Fibroblast of lung (primary cell): Measurements from ENCODE around the gene SMAD2.

Source experiments
- EZH2 ChIP-seq: IDR thresholded peaks from 2 replicates; pipeline ENCODE4 v1.5.1; 2012; ENCODE audit warnings: low read length, control low read depth, mild to moderate bottlenecking; ENCODE audit errors: missing control alignments
- TF ChIP-seq, protein P1 (sequence below), 2 donors: IDR thresholded peaks in 1 of 2; conservative IDR thresholded peaks in 1 of 2; 1 replicate in 1 of 2; 2 replicates in 1 of 2; pipeline ENCODE4 v1.5.1; 2011 to 2012; ENCODE audit warnings: low read length in 2 of 2, control low read depth in 1 of 2, inconsistent platforms in 1 of 2, low read depth in 1 of 2, mild to moderate bottlenecking in 1 of 2

DNA sequence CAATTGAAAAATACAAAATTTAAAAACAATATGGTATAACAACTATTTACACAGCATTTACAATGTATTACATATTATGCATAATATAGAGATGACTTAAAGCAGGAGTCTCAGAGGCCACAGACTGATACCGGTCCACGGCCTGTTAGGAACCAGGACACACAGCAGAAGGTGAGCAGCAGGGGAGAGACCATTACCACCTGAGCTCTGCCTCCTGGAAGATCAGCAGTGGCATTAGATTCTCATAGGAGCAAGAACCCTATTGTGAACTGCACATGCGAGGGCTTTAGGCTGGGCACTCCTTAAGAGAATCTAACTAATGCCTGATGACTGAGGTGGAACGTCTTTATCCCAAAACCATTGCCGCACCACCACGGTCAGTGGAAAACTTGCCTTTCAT, 58.0 kb downstream of the SMAD2 start:
- TF ChIP-seq, protein P1, sequence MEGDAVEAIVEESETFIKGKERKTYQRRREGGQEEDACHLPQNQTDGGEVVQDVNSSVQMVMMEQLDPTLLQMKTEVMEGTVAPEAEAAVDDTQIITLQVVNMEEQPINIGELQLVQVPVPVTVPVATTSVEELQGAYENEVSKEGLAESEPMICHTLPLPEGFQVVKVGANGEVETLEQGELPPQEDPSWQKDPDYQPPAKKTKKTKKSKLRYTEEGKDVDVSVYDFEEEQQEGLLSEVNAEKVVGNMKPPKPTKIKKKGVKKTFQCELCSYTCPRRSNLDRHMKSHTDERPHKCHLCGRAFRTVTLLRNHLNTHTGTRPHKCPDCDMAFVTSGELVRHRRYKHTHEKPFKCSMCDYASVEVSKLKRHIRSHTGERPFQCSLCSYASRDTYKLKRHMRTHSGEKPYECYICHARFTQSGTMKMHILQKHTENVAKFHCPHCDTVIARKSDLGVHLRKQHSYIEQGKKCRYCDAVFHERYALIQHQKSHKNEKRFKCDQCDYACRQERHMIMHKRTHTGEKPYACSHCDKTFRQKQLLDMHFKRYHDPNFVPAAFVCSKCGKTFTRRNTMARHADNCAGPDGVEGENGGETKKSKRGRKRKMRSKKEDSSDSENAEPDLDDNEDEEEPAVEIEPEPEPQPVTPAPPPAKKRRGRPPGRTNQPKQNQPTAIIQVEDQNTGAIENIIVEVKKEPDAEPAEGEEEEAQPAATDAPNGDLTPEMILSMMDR (conservative IDR thresholded peaks at IDR 0.05 in 1 of 2, IDR thresholded peaks at IDR 0.05 in 1 of 2; ENCODE audit: low read depth in 1 of 2, low read length in 2 of 2): no peak
- TF ChIP-seq EZH2: no peak
